Glomerular visceral epithelial cell (primary cell): ENCODE measurements around the gene NFATC2.

Experiments used
- DNase-seq: peaks from one replicate; pipeline ENCODE4 v3.0.0-alpha.2; 2016; ENCODE audit errors: extremely low spot score

Gene NFATC2

DNA sequence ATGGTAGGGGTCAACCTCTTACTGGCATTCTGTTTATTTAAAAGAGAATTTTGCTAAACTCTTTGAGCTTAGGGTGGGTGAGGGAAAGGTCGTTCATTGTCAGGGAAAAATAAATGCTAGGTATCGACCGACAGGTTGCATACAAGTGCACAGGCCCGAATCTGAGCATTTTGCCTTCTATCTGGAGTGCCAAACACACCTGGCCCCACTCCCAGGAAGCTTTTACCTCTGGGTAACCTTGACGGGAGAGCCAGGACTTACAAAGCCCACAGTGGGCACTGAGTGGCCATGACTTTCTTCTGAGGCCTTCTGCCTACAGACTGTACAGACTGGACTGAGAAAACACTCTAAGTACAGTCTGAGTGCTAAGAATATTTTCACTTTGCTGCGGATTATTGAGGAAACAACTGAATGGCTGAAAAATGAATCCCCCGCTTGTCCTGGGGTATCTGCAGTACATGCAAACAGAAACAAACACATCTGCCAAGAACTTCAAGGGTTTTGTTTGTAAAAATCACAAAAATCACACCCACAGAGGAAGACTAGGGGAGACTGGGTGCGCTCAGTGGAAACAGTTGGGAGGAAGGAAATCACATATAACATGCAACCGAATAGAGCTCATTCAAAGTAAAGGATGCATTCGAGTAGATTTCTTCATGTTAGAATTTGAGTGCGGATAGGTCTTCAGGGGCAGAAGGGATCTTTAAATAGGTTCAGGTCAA is 152.8 kb downstream of the NFATC2 start:
- DNase-seq = no peak

DNA sequence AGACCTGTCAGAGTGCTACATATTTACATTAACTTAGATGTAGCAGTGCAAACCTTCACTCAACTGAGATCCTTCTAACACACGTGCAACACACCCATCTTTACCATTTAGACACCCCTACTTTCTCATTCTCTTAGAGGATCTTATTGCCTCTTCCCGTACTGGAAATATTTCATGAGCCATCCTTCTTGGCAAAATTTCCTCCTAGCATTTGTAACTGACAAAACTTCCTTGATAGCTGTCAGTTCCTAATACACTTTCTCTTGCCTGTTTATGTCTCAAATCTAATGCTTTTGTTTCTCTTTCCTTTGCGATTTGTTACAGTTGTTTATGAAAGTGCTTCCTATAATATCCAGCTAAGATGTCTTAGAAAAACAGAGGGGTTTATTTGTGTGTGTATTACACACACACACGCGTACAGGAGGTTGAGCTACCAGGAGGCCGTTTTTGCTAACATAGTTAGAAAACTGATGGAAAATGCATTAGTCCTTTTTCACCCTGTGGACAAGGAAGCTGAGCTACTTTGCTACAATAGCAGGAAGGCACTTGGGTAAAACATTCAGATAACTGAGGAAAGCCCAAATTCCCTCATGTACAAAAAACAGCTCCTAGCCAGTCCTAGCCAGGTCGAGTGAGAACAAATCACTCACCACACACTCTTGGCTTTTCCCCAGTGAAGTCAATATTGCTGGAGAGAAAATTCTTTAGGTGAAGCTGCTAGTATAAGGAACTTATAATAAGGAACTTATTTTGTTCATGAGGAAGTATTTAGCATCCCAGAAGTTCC is 153.6 kb downstream of the NFATC2 start:
- DNase-seq = no peak

DNA sequence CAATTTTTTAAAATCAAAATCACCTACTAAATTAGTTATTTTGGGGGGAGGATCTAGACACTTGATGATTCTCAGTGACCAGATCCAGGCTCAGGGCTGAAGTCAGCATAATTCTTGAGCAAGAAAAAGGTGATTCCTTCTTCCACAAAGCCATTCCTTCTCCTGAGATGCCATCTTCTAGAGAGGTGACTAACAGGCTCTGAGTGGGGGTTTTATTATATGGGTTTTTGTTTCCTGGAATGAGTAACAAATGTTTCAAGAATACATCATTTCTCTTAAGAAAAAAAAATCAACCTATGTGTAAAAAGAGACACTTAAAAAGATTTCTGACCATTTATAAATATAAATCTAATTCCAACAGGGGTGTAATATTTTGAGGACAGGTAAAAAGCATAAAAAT is 154.3 kb downstream of the NFATC2 start:
- DNase-seq = peak; percentile 71

DNA sequence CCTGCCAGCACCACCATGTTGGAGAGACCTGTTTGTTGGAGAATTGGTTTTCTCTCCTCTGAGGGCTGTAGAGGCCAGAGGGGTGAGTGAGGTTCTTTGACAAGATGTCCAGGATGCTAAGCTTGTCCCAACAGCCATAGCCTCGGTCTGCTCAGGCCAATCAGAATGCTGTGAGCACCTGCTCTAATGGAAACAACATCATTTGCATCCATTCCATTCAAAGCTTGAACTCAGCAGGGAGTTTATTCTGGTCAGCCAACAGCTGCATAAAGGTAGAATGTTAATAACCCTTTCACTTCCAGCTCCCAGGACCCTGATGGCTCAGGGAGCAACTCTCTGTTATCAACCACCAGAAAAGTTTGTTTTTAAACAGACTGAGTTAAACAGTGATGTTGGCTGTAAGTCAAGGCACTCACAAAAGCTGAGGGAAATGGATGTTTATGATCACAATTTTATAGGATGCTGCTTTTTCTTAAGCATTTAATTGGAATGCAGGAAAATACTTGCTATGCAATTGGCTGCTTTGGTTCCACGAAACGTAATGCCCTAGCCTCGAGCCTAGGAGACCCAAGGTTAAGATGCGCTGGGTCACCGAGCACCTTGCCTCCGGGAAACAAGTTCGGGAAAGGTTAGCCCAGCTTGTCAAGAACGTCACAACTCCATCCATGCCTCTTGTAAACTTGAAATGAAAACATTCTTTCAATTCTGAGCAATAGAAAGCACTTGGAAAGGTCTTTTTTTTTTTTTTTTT is 155.2 kb downstream of the NFATC2 start:
- no peak for DNase-seq

DNA sequence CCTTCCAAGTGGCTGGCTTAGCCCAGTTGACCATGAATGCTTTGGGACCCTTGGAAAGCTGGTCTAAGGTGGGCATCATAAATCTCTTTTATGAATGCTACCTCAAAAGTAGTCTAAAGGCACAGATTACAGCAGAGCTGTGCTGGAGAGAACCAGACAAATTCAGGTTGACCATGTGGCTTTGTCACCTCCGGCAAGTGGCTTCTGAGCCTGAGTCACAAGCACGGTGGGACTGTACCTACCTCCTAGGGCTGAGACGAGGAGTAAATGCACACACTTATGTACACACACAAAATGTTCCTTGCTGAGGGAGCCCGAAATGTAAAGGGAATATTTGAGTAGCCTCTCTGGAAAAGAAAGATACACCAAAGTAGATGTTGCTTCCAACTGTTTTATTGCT is 155.9 kb downstream of the NFATC2 start:
- DNase-seq = no peak

DNA sequence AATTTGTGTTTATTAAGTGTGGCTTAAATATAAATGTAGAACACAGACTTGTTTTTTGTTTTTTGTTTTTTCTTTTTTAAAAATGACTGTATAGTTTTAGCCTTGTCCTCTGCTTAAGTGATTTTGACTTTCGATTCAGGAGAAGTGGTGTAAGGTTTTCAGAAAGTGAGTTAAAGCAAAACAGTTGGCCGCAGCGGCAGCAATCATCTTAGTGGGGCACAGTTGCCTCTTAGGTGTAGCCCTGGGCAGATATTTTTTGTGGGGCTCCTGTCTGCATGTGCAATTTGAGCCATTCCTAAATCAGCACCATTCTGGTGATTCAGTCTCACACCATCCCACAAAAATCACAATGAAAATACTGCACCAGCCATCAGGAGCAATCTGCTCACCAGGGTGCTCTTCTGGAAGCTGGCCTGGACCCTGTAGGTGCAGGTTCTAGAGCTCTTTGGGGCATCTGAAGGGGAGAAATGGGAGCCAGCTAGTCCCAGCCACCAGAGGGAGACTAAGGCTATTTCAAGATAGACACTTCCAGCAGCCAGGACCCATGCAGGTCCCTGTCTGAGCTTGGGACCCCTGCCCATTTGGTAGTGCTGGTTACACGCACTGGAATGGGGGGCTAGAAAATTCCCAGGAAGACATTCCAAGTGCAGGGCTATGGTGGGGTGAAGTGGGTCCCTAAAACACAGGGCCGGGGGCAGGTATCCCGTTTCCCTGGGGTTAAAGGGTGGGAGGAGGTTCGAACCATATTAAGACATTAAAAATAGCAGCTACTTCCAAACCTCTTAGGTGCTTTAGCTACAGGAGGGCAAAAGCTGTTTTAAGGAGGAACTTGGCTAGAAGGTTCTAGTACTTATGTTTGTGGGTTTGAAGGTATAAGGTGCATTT is 156.6 kb downstream of the NFATC2 start:
- peak; percentile 45 for DNase-seq

DNA sequence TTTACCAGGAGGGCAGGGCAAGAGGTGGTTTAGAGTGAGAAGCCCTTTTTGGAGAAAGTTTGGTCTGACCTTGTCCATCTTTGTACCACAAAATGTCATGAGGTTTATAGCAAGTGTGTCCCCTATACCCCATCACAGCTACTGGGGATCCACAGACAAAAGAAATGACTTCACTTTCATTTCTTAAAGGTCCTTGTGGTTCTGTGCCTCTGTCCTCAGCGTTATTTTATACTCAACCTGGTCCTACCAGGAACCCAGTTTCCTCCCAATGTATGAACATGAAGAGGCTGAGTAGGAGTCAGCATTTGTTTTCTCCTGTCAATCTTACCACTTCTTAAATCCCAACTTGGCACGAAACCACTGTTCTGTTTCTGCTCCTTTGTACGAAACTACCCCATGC is 157.6 kb downstream of the NFATC2 start:
- DNase-seq = no peak

DNA sequence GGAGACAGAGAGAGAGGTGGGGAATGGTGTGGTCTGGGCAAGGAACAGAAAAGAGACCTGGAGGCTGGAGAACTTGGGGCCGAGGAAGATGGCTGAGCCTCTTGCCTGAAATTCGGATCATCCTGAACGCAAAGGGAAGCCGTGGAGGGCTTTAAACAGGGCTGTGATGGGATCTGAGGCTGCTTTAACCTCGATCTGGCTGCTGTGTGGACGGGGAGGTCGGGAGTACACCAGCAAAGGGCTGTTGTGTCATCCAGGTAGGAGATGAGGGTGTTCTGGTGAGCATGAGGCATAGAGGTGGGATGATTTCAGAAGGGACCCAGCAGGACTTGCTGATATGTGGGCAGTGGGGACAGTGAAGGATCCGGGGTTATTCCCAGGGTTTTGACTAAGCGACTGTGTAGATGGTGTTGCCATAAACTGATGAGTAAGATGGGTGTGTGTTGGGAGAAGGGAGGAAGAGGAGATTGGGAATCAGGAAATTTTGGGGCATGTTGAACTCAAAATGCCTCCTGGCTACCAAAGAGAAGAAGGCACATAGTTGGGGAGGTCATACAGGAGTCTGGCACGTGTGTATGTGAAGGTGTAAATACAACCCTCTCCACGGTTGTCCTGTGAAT is 158.5 kb downstream of the NFATC2 start:
- DNase-seq = no peak

DNA sequence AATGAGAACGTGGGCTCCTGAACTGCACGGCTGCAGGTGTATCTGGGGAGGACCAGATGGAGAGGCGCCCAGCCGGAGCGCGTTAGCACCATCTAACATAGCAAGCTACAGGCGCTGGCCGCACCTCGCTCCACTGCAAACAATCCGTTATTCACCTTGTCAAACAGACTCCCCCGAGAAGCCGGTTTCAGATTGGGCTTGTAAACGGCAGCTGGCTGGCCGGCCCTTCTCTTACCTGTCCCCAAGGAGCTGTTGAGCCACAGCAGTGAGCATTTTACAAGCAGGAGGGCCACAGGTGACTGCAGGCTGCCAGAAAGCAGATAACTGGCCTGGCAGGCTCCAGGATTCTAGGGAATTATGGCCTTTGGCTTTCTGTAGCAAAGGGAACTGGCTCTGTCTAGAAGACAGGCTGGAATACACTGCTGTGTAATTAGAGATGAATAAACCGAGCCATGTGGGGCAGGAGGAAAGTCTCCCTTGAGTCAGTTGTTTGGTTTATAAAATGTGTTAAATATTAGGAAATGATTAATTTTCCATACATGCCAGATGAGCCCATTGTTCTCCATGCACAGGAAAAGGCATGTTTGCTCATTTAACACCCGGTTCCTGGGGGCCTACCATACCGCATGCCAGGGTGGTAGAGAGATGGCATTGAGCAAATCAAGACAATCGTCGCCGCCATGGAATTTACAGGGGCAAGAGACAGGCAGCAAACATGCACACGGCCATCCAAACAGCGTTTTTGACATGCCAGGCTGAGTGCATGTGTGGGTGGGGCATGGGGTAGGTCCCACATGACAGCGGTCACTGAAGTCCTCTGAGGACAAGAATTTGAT is 159.3 kb downstream of the NFATC2 start:
- peak; percentile 11 for DNase-seq

DNA sequence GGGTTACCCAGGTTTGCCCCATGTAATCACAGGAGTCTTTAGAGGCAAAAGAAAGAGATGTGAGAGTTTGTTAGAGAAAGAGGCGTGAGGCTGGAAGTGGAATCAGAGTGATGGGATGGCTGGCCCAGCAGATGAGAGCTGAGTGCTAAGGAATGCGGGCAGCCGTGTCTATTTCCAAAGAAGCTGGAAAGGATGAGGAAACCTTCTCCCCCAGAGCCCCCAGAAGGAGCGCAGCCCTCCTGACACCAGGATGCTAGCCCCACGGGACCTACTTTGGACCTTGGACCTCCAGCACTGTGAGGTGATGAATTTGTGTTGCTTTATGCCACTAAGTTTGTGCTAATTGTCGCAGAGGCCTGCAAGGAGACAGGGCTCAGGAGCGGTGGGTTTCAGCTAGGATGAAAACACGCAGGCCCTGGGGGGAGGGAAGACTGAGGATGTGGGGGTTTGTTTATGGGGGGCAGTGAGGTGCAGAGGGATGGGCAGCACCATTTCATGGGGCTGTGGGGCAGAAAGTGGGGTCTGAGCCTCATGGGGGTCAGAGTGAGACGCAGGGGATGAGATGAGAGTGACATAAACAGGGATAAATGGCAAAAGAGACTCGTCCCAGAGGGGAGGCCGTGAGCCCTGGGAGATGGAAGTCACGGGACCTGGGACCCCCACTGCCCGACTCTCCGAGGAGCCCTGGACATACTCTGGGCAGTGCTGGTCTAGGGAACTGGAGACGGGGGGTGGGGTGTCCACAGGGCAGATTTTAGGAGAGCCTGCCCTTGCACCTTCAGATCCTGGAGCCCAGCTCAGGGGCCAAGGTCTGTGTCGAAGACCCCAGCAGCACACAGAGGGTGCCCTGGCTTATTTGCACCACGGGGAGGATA is 160.2 kb downstream of the NFATC2 start:
- no peak for DNase-seq

DNA sequence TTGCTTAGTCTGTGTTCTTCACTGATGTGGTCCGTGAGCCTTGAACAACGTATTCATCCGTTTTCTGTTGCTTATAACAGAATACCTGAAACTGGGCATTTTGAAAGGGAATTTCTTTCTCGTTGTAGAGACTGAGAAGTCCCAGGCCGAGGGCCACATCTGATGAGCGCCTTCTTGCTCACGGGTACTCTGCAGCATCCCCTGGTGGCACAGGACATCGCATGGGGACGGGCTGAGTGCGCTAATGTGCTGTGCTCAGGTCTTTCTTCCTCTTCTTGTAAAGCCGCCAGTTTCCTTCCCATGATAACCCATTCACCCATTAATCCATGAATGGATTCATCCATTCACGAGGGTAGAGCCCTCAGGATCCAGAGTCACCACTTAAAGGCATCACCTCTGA is 161.0 kb downstream of the NFATC2 start:
- DNase-seq = no peak

DNA sequence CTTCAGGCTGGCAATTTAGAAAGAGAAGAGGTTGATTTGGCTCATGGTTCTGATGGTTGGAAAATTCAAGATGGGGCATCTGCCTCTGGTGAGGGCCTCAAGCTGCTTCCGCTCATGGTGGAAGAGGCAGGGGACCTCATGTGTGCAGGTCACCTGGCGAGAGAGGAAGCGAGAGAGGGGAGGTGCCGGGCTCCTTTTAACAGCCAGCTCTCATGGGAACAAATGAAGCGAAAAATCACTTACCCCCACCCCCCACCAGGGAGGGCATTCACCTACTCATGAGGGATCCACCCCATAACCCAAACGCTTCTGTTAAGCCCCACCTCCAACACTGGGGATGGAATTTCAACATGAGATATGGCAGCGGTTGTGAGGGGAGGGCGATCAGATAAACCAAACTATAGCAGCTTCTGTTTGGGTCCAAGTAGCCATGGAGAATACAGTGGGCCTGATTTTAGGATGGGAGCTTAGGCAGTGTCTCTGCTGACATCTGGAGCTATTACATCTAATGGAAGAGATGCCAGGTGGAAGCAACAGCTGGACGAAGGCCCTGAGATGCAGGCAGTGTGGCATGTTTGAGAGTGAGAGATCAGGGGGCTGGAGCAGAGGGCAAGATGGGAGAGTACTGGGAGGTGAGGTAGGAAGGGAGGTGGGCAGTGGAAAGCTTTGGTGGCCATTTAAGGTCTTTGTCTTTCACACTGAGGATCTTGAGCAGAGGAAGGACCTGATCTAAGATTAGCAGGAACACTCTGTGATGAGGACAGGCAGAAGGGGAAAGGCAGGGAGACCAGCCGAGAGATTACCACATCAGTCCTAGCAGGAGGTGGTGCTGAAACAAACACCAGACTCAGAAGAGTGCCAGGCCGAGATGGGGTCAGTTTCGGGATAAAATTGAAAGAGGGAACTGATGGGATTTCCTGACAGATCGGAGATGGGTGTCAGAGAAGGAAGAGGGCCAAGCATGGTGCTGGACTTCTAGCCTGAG is 161.8 kb downstream of the NFATC2 start:
- DNase-seq = no peak

DNA sequence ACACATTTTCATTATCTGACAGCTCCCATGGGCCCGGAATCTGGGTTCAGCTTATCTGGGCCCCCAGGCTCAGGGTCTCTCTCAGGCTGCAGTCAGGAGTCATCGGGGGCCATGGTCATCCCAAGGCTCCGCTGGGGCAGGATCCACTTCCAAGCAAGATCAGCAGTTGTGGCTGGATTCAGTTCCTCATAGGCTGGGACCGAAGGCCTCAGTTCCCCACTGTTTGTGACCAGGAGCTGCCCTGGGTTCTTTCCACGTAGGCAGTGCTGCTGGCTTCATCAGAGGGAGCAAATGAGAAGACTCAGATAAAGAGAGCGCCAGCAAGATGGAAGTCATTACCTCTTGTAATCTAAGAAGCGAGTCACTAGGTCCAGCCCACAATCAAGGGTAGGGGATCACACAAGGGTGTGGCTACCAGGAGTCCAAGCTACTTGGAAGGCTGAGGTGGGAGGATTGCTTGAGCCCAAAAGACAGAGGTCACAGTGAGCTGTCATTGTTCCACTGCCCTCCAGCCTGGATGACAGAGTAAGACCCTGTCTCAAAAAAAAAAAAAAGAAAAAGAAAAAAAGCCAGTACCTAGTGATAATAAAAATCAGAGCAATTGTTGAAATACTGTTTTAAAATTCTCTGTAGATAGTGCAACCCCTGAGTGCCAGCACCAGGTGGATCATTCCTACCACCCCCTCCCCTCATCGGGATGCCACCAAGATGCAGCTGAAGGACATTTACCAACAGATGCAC is 162.7 kb downstream of the NFATC2 start:
- no peak for DNase-seq

DNA sequence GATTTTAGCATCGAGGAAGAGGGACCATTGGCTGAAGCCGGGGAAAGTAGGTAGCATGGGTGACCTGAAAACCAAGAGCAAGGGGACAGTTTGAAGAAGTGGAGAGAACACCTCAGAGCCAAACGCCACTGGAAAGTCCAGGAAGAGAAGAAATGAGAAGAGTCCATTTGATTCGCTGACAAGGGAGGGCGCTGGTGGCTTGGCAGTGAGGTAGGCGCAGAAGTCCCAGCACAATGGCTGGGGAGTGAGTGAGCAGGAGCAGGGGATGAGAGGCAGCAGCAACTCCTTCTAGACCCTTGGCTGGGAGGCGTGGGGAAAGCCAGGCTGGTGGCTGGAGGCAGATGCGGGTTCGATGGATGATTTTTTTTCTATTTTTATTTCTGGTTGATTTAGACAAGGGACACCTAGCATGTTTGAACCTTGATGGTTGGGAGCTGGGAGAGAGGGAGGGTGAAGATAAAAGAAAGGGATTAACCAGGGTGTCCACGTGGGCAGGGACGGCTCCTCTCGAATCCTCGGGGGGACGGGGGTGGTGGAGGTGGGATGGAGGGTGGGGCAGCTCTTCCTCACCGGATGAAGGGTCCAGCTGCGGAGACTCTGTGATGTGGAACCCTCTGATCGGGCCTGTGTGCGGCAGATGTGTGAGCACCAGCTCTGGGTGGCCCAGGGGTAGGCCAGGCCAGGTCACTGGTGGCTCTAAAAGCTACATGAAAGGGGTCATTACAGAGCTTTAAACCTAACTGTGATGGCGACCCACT is 164.2 kb downstream of the NFATC2 start:
- no peak for DNase-seq

DNA sequence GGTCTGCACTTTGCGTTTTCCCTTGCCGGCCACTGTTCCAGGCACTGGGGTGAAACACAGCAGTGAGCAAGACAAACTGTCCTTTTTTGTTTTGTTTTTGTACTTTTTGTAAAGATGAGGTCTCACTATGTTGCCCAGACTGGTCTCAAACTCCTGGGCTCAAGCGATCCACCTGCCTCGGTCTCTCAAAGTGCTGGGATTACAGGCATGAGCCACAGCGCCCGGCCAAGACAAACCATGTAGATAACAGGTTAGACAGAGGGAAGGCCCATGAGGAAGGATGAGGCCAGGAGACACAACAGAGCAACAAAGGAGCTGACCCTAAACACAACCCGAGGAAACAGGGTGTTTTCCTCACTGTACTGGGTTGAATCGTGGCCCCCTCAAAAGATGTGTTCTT is 165.4 kb downstream of the NFATC2 start:
- DNase-seq = no peak

DNA sequence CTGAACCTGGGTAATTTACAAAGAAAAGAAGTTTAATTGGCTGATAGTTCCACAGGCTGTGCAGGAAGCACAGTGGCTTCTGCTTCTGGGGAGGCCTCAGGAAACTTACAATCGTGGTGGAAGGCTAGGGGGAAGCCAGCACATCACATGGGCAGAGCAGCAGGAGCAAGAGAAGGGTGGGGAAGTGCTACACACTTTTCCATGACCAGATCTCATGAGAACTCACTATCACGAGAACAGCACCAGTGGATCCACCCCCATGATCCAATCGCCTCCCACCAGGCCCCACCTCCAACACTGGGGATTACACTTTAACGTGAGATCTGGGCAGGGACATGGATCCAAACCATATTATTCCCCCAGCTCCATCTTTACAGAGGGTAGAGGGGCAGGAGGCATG is 166.4 kb downstream of the NFATC2 start:
- no peak for DNase-seq

DNA sequence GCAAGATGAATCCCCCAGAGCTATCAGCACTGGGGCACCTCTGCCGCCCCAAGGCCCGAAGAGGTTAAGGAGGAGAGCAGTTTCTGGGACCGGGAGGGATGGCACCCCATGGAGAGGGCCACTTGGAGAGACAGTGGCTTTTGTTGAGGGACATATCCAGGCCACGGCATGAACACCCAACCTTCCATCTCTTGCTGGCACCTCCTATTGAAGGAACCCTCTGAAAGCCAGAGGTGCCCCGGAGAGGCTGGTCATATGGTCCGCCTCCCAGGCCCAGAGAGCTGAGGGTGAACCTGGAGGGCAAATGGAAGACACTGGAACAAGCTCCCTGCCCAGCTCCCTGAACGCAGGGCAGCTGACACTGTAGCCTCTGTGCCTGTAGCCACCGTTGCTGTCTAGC is 167.0 kb downstream of the NFATC2 start:
- DNase-seq = no peak
